Measurements from ENCODE around the gene MISP. TPM values are rescaled to one million over a fixed set of nuclear protein-coding genes. Genes with fewer than 3 reads are reported as not detected.
A peak's percentile ranks its signal among the peaks of the same experiment; 100 is the strongest.

The MISP gene
- total and polyA plus RNA-seq, 2 of the 13 experiments (the other 11 are each of a cell fraction or from before 2014, with no cell fraction given), result 0.67 to 1.3 TPM

- TF ChIP-seq HIC2 (CRISPR knock-in tag; IDR thresholded peaks at IDR 0.05; ENCODE audit: low read depth), result 0 out of 2 replicates have a peak, but pooled peaks have one; percentile 6
- 0 out of 2 replicates have a peak, but pooled peaks have one; percentile 36 for TF ChIP-seq NPAS2 (CRISPR knock-in tag; IDR thresholded peaks at IDR 0.05; ENCODE audit: borderline replicate concordance)
- no peak for TF ChIP-seq TRIM24 (CRISPR knock-in tag; IDR thresholded peaks at IDR 0.05)
- no peak for TF ChIP-seq SETDB1 (CRISPR knock-in tag; IDR thresholded peaks at IDR 0.05; ENCODE audit: borderline replicate concordance)
- no peak for TF ChIP-seq ZNF776 (CRISPR knock-in tag; IDR thresholded peaks at IDR 0.05)
- TF ChIP-seq ZNF569 (CRISPR knock-in tag; IDR thresholded peaks at IDR 0.05; ENCODE audit: borderline replicate concordance), result no peak
- TF ChIP-seq AKAP8 (CRISPR knock-in tag; IDR thresholded peaks at IDR 0.05), result peak; percentile 16; the same call in 1 of the 2 replicates
- TF ChIP-seq ZNF576 (CRISPR knock-in tag; IDR thresholded peaks at IDR 0.05), result no peak
- TF ChIP-seq DMTF1 (CRISPR knock-in tag; IDR thresholded peaks at IDR 0.05), result no peak
- no peak for TF ChIP-seq MAFG (CRISPR knock-in tag; IDR thresholded peaks at IDR 0.05)
- no peak for TF ChIP-seq GRHL1 (CRISPR knock-in tag; conservative IDR thresholded peaks at IDR 0.05)
- no peak for TF ChIP-seq PREB (CRISPR knock-in tag; IDR thresholded peaks at IDR 0.05)
- TF ChIP-seq MZF1 (CRISPR knock-in tag; IDR thresholded peaks at IDR 0.05; ENCODE audit: borderline replicate concordance), result no peak
- TF ChIP-seq FOXK2 (IDR thresholded peaks at IDR 0.05), result no peak
- TF ChIP-seq FIP1L1 (IDR thresholded peaks at IDR 0.05; ENCODE audit: borderline replicate concordance, insufficient read depth, low read depth, low read length), result no peak
- no peak for TF ChIP-seq FOSL2 (CRISPR knock-in tag; IDR thresholded peaks at IDR 0.05)
- no peak for TF ChIP-seq HMGXB3 (CRISPR knock-in tag; IDR thresholded peaks at IDR 0.05; ENCODE audit: borderline replicate concordance)
Observed at GRCh38 chr19:800360-801029, 49.6 kb downstream of the MISP start (continued).

Data from HepG2 (cell line).